Measurements from ENCODE around the gene MAPKAPK2.

The MAPKAPK2 gene

GRCh38 chr1:206679738-206680211 is 4.9 kb upstream of the MAPKAPK2 start:
- CTCF ChIA-PET, result no interaction called here
- DNase-seq (ENCODE audit: extremely low spot score), result no peak
- POLR2A ChIA-PET, result no interaction called here
- TF ChIP-seq PKNOX1 (IDR thresholded peaks at IDR 0.05) (no peak), CTBP1 (IDR thresholded peaks at IDR 0.05; ENCODE audit: borderline replicate concordance) (no peak), FOXK2 (IDR thresholded peaks at IDR 0.05) (no peak), ARNT (IDR thresholded peaks at IDR 0.05) (no peak), TARDBP (IDR thresholded peaks at IDR 0.05) (no peak), ELF4 (IDR thresholded peaks at IDR 0.05) (no peak), BHLHE40 (IDR thresholded peaks at IDR 0.05; ENCODE audit: borderline replicate concordance) (no peak), HDGF (IDR thresholded peaks at IDR 0.05; ENCODE audit: borderline replicate concordance) (no peak), LEF1 (IDR thresholded peaks at IDR 0.05; ENCODE audit: borderline replicate concordance) (no peak), SUZ12 (IDR thresholded peaks at IDR 0.05) (no peak), NFRKB (IDR thresholded peaks at IDR 0.05) (no peak), FOXM1 (IDR thresholded peaks at IDR 0.05; ENCODE audit: borderline replicate concordance) (no peak), L3MBTL2 (conservative IDR thresholded peaks at IDR 0.05) (no peak), SP1 (IDR thresholded peaks at IDR 0.05) (no peak), ZNF384 (IDR thresholded peaks at IDR 0.05) (no peak), FOXA1 (IDR thresholded peaks at IDR 0.05) (no peak)

GRCh38 chr1:206680279-206680678 is 4.4 kb upstream of the MAPKAPK2 start:
- CTCF ChIA-PET, result no interaction called here
- TF ChIP-seq CTBP1 (IDR thresholded peaks at IDR 0.05; ENCODE audit: borderline replicate concordance) (no peak), FOXK2 (IDR thresholded peaks at IDR 0.05) (no peak), HDGF (IDR thresholded peaks at IDR 0.05; ENCODE audit: borderline replicate concordance) (no peak), ARNT (IDR thresholded peaks at IDR 0.05) (no peak), SUZ12 (IDR thresholded peaks at IDR 0.05) (no peak), PKNOX1 (IDR thresholded peaks at IDR 0.05) (0 out of 2 replicates have a peak, but pooled peaks have one; percentile 38), FOXM1 (IDR thresholded peaks at IDR 0.05; ENCODE audit: borderline replicate concordance) (no peak)
- POLR2A ChIA-PET, result no interaction called here
- no peak for DNase-seq (ENCODE audit: extremely low spot score)

- POLR2A ChIA-PET, result no interaction called here
- CTCF ChIA-PET, result no interaction called here
- TF ChIP-seq ELF4 (IDR thresholded peaks at IDR 0.05) (no peak), SUZ12 (IDR thresholded peaks at IDR 0.05) (no peak), L3MBTL2 (conservative IDR thresholded peaks at IDR 0.05) (no peak), NFRKB (IDR thresholded peaks at IDR 0.05) (no peak), BHLHE40 (IDR thresholded peaks at IDR 0.05; ENCODE audit: borderline replicate concordance) (no peak), HDGF (IDR thresholded peaks at IDR 0.05; ENCODE audit: borderline replicate concordance) (no peak), ZNF384 (IDR thresholded peaks at IDR 0.05) (no peak), FOXK2 (IDR thresholded peaks at IDR 0.05) (no peak), SP1 (IDR thresholded peaks at IDR 0.05) (no peak), FOXM1 (IDR thresholded peaks at IDR 0.05; ENCODE audit: borderline replicate concordance) (no peak), FOXA1 (IDR thresholded peaks at IDR 0.05) (no peak), ARNT (IDR thresholded peaks at IDR 0.05) (no peak), CTBP1 (IDR thresholded peaks at IDR 0.05; ENCODE audit: borderline replicate concordance) (no peak), TARDBP (IDR thresholded peaks at IDR 0.05) (no peak), LEF1 (IDR thresholded peaks at IDR 0.05; ENCODE audit: borderline replicate concordance) (no peak), PKNOX1 (IDR thresholded peaks at IDR 0.05) (no peak)
- DNase-seq (ENCODE audit: extremely low spot score), result no peak
Observed at GRCh38 chr1:206681359-206681758, 3.3 kb upstream of the MAPKAPK2 start.

- POLR2A ChIA-PET, result no interaction called here
- CTCF ChIA-PET, result interaction anchor here (0.5 kb wide), 1 partner anchor 17 kb away, joined by 3 read pairs; no protein-coding TSS in a partner anchor
- TF ChIP-seq SUZ12 (IDR thresholded peaks at IDR 0.05), result no peak
- TF ChIP-seq LEF1 (IDR thresholded peaks at IDR 0.05; ENCODE audit: borderline replicate concordance), result no peak
- no peak for TF ChIP-seq HDGF (IDR thresholded peaks at IDR 0.05; ENCODE audit: borderline replicate concordance)
- no peak for DNase-seq (ENCODE audit: extremely low spot score)
Observed at GRCh38 chr1:206682111-206682510, 2.6 kb upstream of the MAPKAPK2 start.

GRCh38 chr1:206683313-206683712 is 1.4 kb upstream of the MAPKAPK2 start:
- no peak for DNase-seq (ENCODE audit: extremely low spot score)
- no peak for TF ChIP-seq FOXM1 (IDR thresholded peaks at IDR 0.05; ENCODE audit: borderline replicate concordance)
- TF ChIP-seq ARNT (IDR thresholded peaks at IDR 0.05), result no peak
- no peak for TF ChIP-seq TARDBP (IDR thresholded peaks at IDR 0.05)
- TF ChIP-seq SUZ12 (IDR thresholded peaks at IDR 0.05), result no peak
- TF ChIP-seq NFRKB (IDR thresholded peaks at IDR 0.05), result no peak
- TF ChIP-seq L3MBTL2 (conservative IDR thresholded peaks at IDR 0.05), result no peak
- no peak for TF ChIP-seq LEF1 (IDR thresholded peaks at IDR 0.05; ENCODE audit: borderline replicate concordance)
- TF ChIP-seq ZNF384 (IDR thresholded peaks at IDR 0.05), result no peak
- no peak for TF ChIP-seq FOXA1 (IDR thresholded peaks at IDR 0.05)
- TF ChIP-seq BHLHE40 (IDR thresholded peaks at IDR 0.05; ENCODE audit: borderline replicate concordance), result no peak
- TF ChIP-seq ELF4 (IDR thresholded peaks at IDR 0.05), result no peak
- TF ChIP-seq SP1 (IDR thresholded peaks at IDR 0.05), result no peak
- TF ChIP-seq CTBP1 (IDR thresholded peaks at IDR 0.05; ENCODE audit: borderline replicate concordance), result no peak
- TF ChIP-seq HDGF (IDR thresholded peaks at IDR 0.05; ENCODE audit: borderline replicate concordance), result no peak
- no peak for TF ChIP-seq FOXK2 (IDR thresholded peaks at IDR 0.05)
- no peak for TF ChIP-seq PKNOX1 (IDR thresholded peaks at IDR 0.05)
- ChIA-PET POLR2A (interaction anchor here (1.0 kb wide), 1 partner anchor 48 kb away, joined by 3 read pairs; the partner anchor contains the start of gene DYRK3), CTCF (interaction anchor here (1.1 to 1.2 kb wide), 2 partner anchors 20 to 24 kb away, joined by 3 to 5 read pairs; no protein-coding TSS in a partner anchor)
